Calu3 (cell line): ENCODE results near the gene EXOC6B. TPM values are rescaled to one million over a fixed set of nuclear protein-coding genes. Genes with fewer than 3 reads are reported as not detected.

Experiments used
- BruUV-seq: library from RNA; stranded (reverse); fragments of 400-500 nt; replicated peaks from 2 replicates; lab custom pipeline; 2021; lab: Mats Ljungman, UMichigan
- CTCF ChIA-PET: fragments of 300-600 bp; sonication (Branson Sonifier 250); formaldehyde crosslinking; loops from one replicate; lab custom pipeline; 2022; ENCODE audit warnings: antibody characterized with exemption; lab: Charles Lee
- DNase-seq: peaks from one replicate; pipeline ENCODE4 v3.0.0; 2022
- H3K27ac Mint-ChIP-seq: one replicate; pipeline ENCODE4 v1.8.0; 2022; ENCODE audit warnings: mixed read lengths; ENCODE audit not compliant: unreplicated experiment
- H3K27me3 Mint-ChIP-seq: one replicate; pipeline ENCODE4 v1.8.0; 2022; ENCODE audit warnings: mixed read lengths; ENCODE audit not compliant: unreplicated experiment
- H3K36me3 Mint-ChIP-seq: one replicate; pipeline ENCODE4 v1.8.0; 2022; ENCODE audit warnings: mild to moderate bottlenecking, moderate library complexity, mixed read lengths; ENCODE audit not compliant: insufficient read depth, unreplicated experiment
- H3K4me1 Mint-ChIP-seq: one replicate; pipeline ENCODE4 v1.8.0; 2022; ENCODE audit warnings: mild to moderate bottlenecking, low read depth, mixed read lengths; ENCODE audit not compliant: unreplicated experiment
- H3K4me3 Mint-ChIP-seq: one replicate; pipeline ENCODE4 v1.8.0; 2022; ENCODE audit warnings: mild to moderate bottlenecking, low read depth, moderate library complexity, mixed read lengths; ENCODE audit not compliant: unreplicated experiment
- H3K9me3 Mint-ChIP-seq: one replicate; pipeline ENCODE4 v1.8.0; 2022; ENCODE audit warnings: low read depth, mixed read lengths; ENCODE audit not compliant: unreplicated experiment
- CTCF ChIP-seq: fragments of 200-600 bp; IDR thresholded peaks from one replicate; pipeline ENCODE4 v1.8.0; 2022; ENCODE audit warnings: antibody characterized with exemption; ENCODE audit not compliant: unreplicated experiment
- intact Hi-C: fragments of 100-400 bp; cut with micrococcal nuclease; formaldehyde crosslinking; loops from one replicate; pipeline ENCODE4 v1.10.0; 2022; ENCODE audit not compliant: unreplicated experiment
- total RNA-seq: library from RNA; stranded (reverse); gene quantifications from 2 replicates; pipeline ENCODE4 v1.2.3, GENCODE V29; 2022

The EXOC6B gene
- total RNA-seq, 1 experiment from 2014 or later = 26.6 TPM

- no peak for DNase-seq
- no peaks in the 10 kb centered on the region for H3K9me3 Mint-ChIP-seq
- peaks cover 30% of the 10 kb centered on the region for H3K4me1 Mint-ChIP-seq
- H3K27me3 Mint-ChIP-seq = no peaks in the 10 kb centered on the region
- TF ChIP-seq CTCF = no peak
- CTCF ChIA-PET = no interaction called here
- no TSS peak for BruUV-seq
- H3K27ac Mint-ChIP-seq = no peak overlapping the region
- H3K4me3 Mint-ChIP-seq = no peak overlapping the region
- no peaks in the 10 kb centered on the region for H3K36me3 Mint-ChIP-seq
- intact Hi-C loops = no loop called here
Observed at GRCh38 chr2:72782520-72782919, 43.3 kb downstream of the EXOC6B start.

- no peaks in the 10 kb centered on the region for H3K9me3 Mint-ChIP-seq
- TF ChIP-seq CTCF = no peak
- H3K4me3 Mint-ChIP-seq = no peak overlapping the region
- CTCF ChIA-PET = no interaction called here
- intact Hi-C loops = no loop called here
- BruUV-seq = no TSS peak
- no peaks in the 10 kb centered on the region for H3K27me3 Mint-ChIP-seq
- no peaks in the 10 kb centered on the region for H3K36me3 Mint-ChIP-seq
- peaks cover 30% of the 10 kb centered on the region for H3K4me1 Mint-ChIP-seq
- DNase-seq = no peak
- H3K27ac Mint-ChIP-seq = peak overlapping the region; percentile 25
Observed at GRCh38 chr2:72781480-72781879, 44.4 kb downstream of the EXOC6B start.

GRCh38 chr2:72780477-72780876 lies 45.4 kb downstream of the EXOC6B start:
- H3K27ac Mint-ChIP-seq = peak overlapping the region; percentile 25
- H3K9me3 Mint-ChIP-seq = no peaks in the 10 kb centered on the region
- peaks cover 30% of the 10 kb centered on the region for H3K4me1 Mint-ChIP-seq
- H3K27me3 Mint-ChIP-seq = no peaks in the 10 kb centered on the region
- TF ChIP-seq CTCF = no peak
- BruUV-seq = no TSS peak
- DNase-seq = no peak
- no peaks in the 10 kb centered on the region for H3K36me3 Mint-ChIP-seq
- CTCF ChIA-PET = interaction anchor here (0.8 to 1.2 kb wide), 3 partner anchors 79 to 163 kb away, joined by 3 to 5 read pairs (median 5); no protein-coding TSS in a partner anchor
- intact Hi-C loops = no loop called here
- no peak overlapping the region for H3K4me3 Mint-ChIP-seq

- CTCF ChIA-PET = interaction anchor here (1.2 kb wide), 1 partner anchor 162 kb away, joined by 5 read pairs; no protein-coding TSS in a partner anchor
- Mint-ChIP-seq H3K4me3 (no peak overlapping the region), H3K27me3 (no peaks in the 10 kb centered on the region), H3K4me1 (peaks cover 30% of the 10 kb centered on the region), H3K9me3 (no peaks in the 10 kb centered on the region), H3K27ac (no peak overlapping the region), H3K36me3 (no peaks in the 10 kb centered on the region)
- TF ChIP-seq CTCF = no peak
- DNase-seq = no peak
- intact Hi-C loops = no loop called here
- no TSS peak for BruUV-seq
Observed at GRCh38 chr2:72779495-72779894, 46.3 kb downstream of the EXOC6B start.
